DOHH2 (cell line): ENCODE measurements around the gene APOL2.

Experiments used
- CTCF ChIP-seq: fragments of 200-600 bp; sonication (generic); IDR thresholded peaks from one replicate; pipeline ENCODE4 v1.5.1; 2014; ENCODE audit warnings: antibody characterized with exemption, mild to moderate bottlenecking, low read depth, low read length; ENCODE audit not compliant: poor library complexity, severe bottlenecking
- EZH2phosphoT487 ChIP-seq: fragments of 200-600 bp; sonication (generic); IDR thresholded peaks from 2 replicates; pipeline ENCODE4 v1.6.1; 2017; ENCODE audit warnings: borderline replicate concordance, mild to moderate bottlenecking, antibody characterized with exemption, low read length, moderate library complexity, mixed read lengths

GRCh38 chr22:36191106-36191836, 48.1 kb downstream of the APOL2 start:
- TF ChIP-seq CTCF (no peak), EZH2phosphoT487 (no peak)
